ENCODE data around the gene TRPV2.
"Not testable (repeated sequence)": the region's sequence is repeated elsewhere in the genome, so short reads cannot be mapped to it uniquely, and the experiment has no call there.

Gene TRPV2

GRCh38 chr17:16415031-16415924 lies at the start of gene TRPV2:
TRPV2 (plus strand) TSS chr17:16415571; CDS start chr17:16417669, 2,098 bp downstream.
- DNase-seq: peak; percentile 61

- DNase-seq: no peak
These were observed 43.6 kb upstream of the TRPV2 start for GRCh38 chr17:16371742-16372141.

GRCh38 chr17:16374146-16374938 lies 41.0 kb upstream of the TRPV2 start:
- DNase-seq: no peak

- DNase-seq: no peak
These were observed 37.4 kb upstream of the TRPV2 start for GRCh38 chr17:16377941-16378341.

- DNase-seq: no peak
These were observed 36.6 kb upstream of the TRPV2 start for GRCh38 chr17:16378636-16379282.

- no peak for DNase-seq
These were observed 35.7 kb upstream of the TRPV2 start for GRCh38 chr17:16379654-16380053.

- DNase-seq: peak; percentile 95
These were observed 34.5 kb upstream of the TRPV2 start, which contains the start of gene UBB for GRCh38 chr17:16380640-16381495. UBB (plus strand) TSS chr17:16381091; CDS start chr17:16381908, 817 bp downstream.

- peak; percentile 59 for DNase-seq
These were observed 33.9 kb upstream of the TRPV2 start for GRCh38 chr17:16381496-16381820.

GRCh38 chr17:16383216-16383615 lies 32.2 kb upstream of the TRPV2 start:
- DNase-seq: no peak

- no peak for DNase-seq
These were observed 31.5 kb upstream of the TRPV2 start for GRCh38 chr17:16383772-16384287.

- DNase-seq: no peak
These were observed 30.8 kb upstream of the TRPV2 start for GRCh38 chr17:16384557-16384956.

- DNase-seq: not testable (repeated sequence)
These were observed 29.3 kb upstream of the TRPV2 start for GRCh38 chr17:16386126-16386507.

GRCh38 chr17:16391451-16391850 lies 23.9 kb upstream of the TRPV2 start:
- no peak for DNase-seq

GRCh38 chr17:16392491-16392890 lies 22.9 kb upstream of the TRPV2 start:
- not testable (repeated sequence) for DNase-seq

GRCh38 chr17:16395887-16396286 lies 19.5 kb upstream of the TRPV2 start:
- DNase-seq: not testable (repeated sequence)

- not testable (repeated sequence) for DNase-seq
These were observed 18.7 kb upstream of the TRPV2 start for GRCh38 chr17:16396693-16397092.

GRCh38 chr17:16398270-16399267 lies 16.8 kb upstream of the TRPV2 start:
- no peak for DNase-seq

GRCh38 chr17:16403847-16404246 lies 11.5 kb upstream of the TRPV2 start:
- DNase-seq: not testable (repeated sequence)

GRCh38 chr17:16406742-16407674 lies 8.4 kb upstream of the TRPV2 start:
- DNase-seq: peak; percentile 34
